Fibroblast of skin of left biceps (primary cell): Measurements from ENCODE around the gene BRD3OS.
"Not testable (repeated sequence)": the region's sequence is repeated elsewhere in the genome, so short reads cannot be mapped to it uniquely, and the experiment has no call there.

Experiments
- DNase-seq, 2 experiments: peaks; one replicate each; pipeline ENCODE4 v3.0.0-alpha.2; 2013; ENCODE audit warnings: low read depth in 2 of 2

Gene BRD3OS

DNA sequence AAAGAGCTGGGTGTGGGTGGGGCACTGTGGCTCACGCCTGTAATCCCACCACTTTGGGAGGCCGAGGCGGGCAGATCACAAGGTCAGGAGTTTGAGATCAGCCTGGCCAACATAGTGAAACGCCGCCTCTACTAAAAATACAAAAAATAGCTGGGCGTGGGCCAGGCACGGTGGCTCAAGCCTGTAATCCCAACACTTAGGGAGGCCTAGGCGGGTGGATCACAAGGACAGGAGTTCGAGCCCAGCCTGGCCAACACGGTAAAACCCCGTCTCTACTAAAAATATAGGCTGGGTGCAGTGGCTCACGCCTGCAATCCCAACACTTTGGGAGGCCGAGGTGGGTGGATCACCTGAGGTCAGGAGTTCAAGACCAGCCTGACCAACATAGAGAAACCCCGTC lies 36.5 kb upstream of the BRD3OS start:
- DNase-seq = not testable (repeated sequence)

- DNase-seq = no peak
Observed at GRCh38 chr9:133989625-133990365, 35.5 kb upstream of the BRD3OS start.

GRCh38 chr9:133990366-133991213 lies 34.7 kb upstream of the BRD3OS start:
- DNase-seq = no peak

DNA sequence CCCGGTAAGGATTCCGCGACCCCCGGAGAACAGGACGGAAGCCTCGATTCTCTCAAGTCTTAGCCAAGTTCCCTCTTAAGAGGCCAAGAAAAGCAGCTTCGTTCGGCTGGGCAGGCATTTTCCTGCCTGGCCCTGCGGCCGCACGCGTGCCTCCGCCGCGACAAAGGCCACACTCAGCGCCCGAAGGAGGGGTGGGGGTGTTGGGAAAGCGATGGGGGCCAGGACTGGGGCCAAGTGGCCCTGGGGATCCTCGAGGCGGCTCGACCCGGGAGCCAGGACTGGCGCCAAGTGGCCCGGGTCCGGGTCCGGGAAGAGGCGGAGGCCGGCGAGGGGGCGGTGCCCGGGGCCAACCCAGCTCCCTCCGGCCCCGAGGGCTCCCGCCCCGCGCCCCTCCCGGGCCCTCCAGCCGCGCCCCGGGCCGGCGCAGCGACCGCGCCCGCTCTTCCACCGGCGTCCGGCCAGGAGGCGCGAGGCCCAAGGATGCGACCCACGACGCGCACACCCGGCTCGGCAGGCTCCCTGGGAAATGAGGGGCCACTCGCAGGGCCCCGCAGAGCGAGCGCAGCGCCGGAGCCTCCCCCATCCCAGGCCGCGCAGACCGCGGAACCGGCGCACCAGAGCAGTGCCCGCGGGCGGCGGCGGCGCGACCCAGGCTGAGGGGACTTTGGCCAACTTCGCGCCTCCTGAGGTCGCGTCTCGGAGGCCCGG lies 33.9 kb upstream of the BRD3OS start:
- no peak for DNase-seq

DNA sequence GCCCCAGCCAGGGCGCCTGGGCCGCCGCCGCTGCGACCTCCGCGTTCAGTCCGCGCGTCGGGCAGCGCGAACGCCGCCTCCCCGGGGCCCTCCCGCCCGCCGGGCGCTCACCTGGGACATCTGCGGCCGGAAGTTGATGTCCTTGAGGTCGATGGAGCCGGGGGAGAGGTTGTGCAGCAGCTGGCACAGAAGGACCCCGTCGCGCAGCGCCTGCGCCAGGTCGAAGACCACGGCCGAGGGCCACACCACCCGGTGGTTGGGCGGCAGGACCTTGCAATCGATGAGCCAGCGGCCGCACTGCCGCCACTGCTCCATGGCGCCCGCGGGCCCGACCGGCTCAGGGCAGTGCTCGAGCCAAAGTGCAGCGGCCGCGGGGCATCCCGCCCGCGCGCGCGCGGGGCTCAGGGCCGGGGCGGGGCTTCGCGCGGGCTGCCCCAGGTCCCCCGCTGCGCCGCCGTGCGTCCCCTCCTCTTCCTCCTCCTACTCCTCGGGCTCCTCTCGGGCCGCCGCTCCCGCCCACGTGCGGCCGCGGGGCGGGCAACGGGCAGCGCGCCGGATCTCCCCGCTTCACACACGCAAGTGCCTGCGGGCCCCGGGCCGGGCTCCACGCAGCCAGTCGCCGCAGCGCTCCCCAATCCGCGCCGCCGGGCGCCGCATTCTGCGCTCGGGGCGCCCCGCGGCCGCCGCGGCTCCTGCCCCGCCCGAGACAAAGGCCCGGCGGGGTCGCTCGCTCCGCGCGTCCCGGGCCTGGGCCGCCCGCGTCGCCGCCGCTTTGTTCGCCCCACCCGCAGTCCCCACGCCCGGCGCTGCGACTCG lies 33.1 kb upstream of the BRD3OS start, which contains the start of gene VAV2:
TSS of gene VAV2 (minus strand) at position 361 of the 816 bp plus-strand sequence. CDS start at position 315, 46 bp downstream.
- DNase-seq = no peak

GRCh38 chr9:133992780-133993634 lies 32.3 kb upstream of the BRD3OS start:
- peak; percentile 61 to 65 for DNase-seq

GRCh38 chr9:133993635-133994253 lies 31.5 kb upstream of the BRD3OS start:
- DNase-seq = no peak

DNA sequence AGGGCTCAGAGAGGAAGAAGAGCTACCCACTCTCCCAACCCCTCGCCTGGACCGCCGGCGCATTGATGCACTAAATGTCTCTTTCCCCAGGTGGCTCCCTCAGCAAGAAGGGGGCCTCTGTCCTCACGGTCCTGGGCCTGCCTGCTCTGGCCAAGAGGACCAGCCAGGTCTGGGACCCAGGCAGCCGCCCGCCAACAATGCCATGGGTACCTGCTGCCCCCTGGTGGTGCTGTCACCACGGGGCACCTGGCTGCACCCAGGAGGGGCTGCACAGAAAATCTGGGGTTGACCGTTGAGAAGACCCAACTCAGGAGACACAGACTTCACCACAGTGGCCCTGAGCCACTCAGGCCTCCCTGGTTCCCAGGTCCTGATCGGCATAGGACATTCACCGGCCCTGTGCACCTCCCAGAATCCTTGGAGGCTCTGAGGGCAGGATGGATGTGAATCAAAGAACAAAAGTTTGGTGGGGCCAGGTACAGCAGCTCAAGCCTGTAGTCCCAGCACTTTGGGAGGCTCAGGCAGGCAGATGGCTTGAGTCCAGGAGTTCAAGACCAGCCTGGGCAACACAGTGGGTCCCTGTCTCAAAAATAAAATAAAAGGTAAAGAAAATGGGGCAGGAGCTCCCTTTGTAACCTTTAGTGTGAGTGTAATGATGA lies 30.8 kb upstream of the BRD3OS start:
- DNase-seq = no peak

DNA sequence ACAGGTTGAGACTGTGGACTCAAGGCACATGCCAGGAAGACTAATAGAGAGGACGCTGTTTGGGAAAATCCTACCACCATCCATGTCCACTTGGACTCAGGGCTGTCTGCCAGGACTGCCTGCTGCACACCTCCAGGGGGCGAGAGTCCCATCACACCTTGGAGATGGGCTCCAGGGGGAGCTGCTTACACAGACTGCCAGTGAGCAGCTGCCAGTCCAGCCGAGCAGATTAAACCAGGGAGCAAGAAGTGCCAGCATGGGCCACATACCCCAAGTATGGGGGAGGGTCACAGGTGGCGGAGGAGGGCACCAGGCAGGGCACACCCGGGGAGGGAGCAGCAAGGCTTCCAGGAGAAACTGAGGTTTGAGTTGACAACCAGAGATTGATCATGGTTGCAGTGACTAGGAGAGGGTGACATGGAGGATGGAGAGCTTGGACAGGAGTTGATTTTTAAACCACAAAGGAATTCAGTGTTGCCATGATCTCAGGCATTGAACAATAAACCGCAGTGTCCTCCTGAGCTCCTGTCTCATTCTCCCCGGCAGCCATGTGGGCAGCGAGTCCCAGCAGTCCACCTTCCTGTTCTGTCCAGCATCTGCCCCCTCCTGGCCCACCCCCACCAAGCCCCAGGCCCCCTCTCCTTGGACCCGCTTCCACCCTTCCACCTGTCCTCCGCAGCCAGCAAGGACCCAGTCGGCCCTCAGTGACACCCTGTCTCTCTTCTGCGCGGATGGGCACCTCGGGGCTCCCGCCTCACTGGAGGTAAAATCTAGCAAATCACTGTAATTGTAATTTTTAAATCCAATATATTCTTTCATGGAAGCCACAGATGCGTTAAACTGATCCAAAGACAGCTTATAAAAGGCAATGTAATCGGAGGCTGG lies 30.0 kb upstream of the BRD3OS start:
- DNase-seq = no peak

- DNase-seq = no peak
Observed at GRCh38 chr9:133996531-133997520, 28.5 kb upstream of the BRD3OS start.

- no peak for DNase-seq
Observed at GRCh38 chr9:133997584-133997983, 27.7 kb upstream of the BRD3OS start.

- no peak for DNase-seq
Observed at GRCh38 chr9:133998915-133999595, 26.2 kb upstream of the BRD3OS start.

DNA sequence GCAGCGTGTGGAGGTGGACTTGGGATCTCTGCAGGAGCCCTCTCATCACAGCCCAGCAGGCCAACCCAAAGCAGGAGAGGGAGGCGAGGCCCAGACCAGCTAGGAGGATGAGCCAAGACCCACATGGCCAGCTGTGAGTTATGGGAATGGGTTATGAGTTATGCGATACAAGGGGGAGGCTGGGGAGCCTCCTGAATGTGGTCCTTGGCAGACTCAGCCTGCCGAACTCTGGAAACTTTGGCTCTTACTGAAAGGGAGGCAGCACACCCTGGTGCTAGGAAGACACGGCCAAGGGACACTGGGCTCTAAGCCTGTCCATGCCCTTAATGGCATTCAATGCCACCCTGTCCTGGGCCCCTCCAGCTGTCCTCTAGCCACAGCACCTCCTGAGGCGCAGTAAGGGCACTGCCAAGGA lies 25.4 kb upstream of the BRD3OS start:
- no peak for DNase-seq

GRCh38 chr9:134002796-134003195 lies 22.5 kb upstream of the BRD3OS start:
- no peak for DNase-seq

DNA sequence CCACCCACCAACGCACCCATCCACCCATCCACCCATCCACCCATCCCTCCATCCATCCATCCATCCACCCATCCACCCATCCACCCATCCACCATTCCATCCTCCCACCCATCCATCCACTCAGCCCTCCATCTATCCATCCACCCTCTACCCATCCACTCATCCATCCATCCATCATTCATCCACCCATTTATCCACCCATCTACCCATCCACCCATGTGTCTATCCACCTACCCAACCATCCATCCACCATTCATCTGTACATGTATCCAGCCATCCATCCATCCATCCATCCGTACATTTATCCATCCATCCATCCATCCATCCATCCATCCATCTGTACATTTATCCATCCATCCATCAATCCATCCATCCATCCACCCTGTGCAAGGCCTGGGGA lies 22.0 kb upstream of the BRD3OS start:
- no peak for DNase-seq

- DNase-seq = no peak
Observed at GRCh38 chr9:134004131-134004873, 21.0 kb upstream of the BRD3OS start.
